HFF-Myc (cell line): ENCODE results near the gene SLC25A48.

Experiments used
- DNase-seq: peaks from one replicate; pipeline ENCODE4 v3.0.0-alpha.2; 2011; ENCODE audit warnings: low read depth; ENCODE audit errors: extremely low read depth
- H3K4me3 ChIP-seq: replicated peaks from 2 replicates; pipeline ENCODE4 v1.5.1; 2011; ENCODE audit warnings: low read depth, mild to moderate bottlenecking, control low read depth, low read length
- TF ChIP-seq, protein P1 (sequence below): IDR thresholded peaks from 2 replicates; pipeline ENCODE4 v1.5.1; 2012; ENCODE audit warnings: mild to moderate bottlenecking, low read depth, low read length, control low read depth; ENCODE audit errors: missing control alignments

Gene SLC25A48

DNA sequence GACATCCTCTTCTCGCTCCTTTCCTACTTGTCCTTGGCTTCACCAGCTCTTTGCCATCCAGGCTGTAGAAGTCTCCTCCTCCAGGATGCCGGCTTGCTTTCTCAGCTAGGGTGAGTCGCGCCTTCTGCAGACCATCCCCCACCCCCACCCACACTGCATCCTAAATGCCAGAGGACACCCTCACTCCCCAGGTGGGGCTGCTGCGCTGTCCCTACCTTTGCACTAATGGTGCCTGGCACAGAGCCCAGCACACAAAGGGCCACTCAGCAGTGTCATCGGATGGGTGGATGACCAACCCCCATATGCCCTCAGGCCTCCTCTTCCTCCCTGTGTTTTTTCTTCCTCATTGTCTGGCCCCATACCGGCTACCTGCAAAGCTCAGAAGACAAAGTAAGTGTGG lies 46.3 kb downstream of the SLC25A48 start:
- no peak overlapping the region for H3K4me3 ChIP-seq
- TF ChIP-seq, protein P1, sequence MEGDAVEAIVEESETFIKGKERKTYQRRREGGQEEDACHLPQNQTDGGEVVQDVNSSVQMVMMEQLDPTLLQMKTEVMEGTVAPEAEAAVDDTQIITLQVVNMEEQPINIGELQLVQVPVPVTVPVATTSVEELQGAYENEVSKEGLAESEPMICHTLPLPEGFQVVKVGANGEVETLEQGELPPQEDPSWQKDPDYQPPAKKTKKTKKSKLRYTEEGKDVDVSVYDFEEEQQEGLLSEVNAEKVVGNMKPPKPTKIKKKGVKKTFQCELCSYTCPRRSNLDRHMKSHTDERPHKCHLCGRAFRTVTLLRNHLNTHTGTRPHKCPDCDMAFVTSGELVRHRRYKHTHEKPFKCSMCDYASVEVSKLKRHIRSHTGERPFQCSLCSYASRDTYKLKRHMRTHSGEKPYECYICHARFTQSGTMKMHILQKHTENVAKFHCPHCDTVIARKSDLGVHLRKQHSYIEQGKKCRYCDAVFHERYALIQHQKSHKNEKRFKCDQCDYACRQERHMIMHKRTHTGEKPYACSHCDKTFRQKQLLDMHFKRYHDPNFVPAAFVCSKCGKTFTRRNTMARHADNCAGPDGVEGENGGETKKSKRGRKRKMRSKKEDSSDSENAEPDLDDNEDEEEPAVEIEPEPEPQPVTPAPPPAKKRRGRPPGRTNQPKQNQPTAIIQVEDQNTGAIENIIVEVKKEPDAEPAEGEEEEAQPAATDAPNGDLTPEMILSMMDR, result no peak
- no peak for DNase-seq

DNA sequence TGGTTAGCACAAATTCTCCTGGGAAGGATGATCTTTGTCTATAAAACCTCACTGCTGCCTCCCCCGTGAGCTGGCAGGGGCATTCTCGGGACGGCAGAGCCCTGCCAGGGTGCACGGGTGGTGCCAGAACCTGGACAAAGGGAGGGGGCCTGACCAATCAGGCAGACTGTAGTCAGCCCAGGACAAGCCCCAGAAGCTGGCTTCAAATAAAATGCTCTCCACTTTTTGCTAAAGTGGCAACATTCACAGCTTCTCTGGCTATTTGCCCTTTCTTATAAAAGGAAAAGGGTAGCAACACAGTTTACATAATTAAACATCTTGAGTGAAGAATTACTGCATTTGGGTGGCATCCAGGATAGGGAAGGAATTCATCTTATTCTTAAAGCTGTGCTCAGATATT lies 46.8 kb downstream of the SLC25A48 start:
- H3K4me3 ChIP-seq, result no peak overlapping the region
- no peak for DNase-seq
- TF ChIP-seq, protein P1, result no peak

DNA sequence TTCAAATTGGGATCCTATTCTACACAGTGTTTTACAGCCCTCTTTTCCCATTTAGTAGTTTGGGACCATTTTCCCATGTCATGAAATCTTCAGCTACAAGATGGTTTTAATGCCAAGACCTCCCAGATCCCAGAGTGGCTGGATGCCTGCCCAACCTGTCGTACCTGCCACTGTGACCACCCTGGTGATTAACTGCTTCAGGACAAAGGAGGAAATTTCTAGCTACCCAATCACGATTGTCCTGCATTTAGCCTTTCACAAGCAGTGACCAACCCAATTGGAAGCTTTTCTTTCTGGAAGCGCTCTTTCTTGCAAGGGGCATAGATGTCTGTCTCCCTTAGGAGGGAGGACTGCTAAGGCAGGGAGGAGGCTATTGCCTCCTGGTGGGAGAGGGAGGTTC lies 47.4 kb downstream of the SLC25A48 start:
- no peak for DNase-seq
- no peak overlapping the region for H3K4me3 ChIP-seq
- TF ChIP-seq, protein P1, result no peak

DNA sequence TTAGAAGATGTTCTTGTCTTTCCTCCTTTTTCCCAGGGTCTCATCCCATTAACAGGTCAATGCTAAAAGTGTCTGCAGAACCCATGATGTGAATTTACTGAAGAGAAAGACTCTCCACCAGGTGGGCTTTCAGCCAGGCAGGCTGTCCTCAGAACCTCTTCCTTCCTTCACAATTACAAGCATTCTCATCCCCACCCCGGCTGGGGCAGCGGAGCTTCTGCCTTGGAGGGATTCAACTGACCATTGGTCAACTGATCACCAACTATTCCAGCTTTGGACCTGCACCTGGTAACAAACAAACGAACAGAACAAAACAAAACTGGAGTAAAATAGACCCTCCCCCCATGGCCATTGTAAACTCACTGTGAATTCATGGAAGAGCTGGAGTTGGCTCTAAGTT lies 48.6 kb downstream of the SLC25A48 start:
- DNase-seq, result no peak
- no peak overlapping the region for H3K4me3 ChIP-seq
- TF ChIP-seq, protein P1, result no peak

DNA sequence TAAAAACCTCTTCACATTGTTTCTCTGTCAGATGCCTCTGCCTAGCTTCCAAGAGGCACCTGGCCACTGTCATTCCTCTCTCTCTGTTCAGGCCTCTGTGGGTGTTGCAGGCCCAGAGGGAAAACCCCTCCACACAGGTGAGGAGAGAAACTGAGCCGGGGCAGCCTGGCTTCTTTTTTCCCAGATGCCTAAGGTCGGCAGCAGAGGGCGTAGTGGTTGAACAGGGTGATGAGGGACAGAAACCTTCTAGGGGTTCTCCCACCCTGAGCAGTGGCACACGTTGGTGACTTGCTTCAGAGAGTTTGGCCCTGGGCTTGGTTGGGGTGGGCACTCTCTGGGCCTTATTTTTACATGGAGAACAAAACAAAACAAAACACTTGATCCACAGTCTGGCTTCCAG lies 49.0 kb downstream of the SLC25A48 start:
- no peak overlapping the region for H3K4me3 ChIP-seq
- TF ChIP-seq, protein P1, result no peak
- no peak for DNase-seq

DNA sequence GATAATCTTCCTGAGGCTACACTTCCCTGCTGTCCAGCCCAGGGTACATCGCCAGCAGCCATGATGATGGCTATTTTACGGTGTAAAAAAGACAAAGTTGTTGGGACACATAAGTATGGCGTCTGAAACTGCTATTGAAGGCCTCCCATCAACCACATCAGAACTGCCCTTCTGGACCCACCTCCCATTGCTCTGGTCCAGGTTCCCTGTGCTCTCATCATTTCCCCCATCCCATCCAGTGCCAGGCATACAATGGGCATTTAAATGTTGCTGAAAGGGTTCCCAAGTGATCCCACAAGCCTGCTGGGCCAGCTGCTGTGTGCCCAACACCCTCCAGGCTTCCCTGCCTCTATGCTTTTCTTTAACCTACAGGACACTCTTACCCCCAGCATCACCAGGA lies 50.6 kb downstream of the SLC25A48 start:
- no peak for DNase-seq
- TF ChIP-seq, protein P1, result no peak
- H3K4me3 ChIP-seq, result no peak overlapping the region

DNA sequence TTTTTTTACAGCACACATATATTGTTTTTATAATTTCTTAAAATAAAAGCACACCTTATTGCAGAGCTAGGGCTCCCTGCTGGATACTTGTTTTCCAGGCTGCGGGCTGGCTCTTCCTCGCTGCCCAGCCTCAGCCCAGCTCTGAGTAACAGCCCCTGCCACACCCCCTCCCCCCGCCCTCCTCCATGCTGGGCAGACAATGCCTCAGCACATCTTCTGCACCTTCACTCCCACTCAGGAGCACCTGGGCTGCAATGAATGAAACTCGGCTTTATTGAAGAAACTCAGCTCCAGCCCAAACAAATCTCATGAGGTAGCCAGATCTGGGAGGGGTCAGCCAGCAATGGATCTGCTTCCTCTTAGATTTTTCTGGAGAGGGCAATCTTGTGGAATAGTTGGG lies 51.7 kb downstream of the SLC25A48 start:
- TF ChIP-seq, protein P1, result no peak
- DNase-seq, result no peak
- H3K4me3 ChIP-seq, result no peak overlapping the region
